DND-41 (cell line): ENCODE data around the gene SH3RF3.

ENCODE experiments used
- ATAC-seq: fragments of 200-7000 bp; cut with Tn5 transposase; 3 replicates; pipeline ENCODE4 v1.9.1; 2021; ENCODE audit warnings: low read depth; ENCODE audit not compliant: insufficient read depth
- DNase-seq: peaks from one replicate; pipeline ENCODE4 v3.0.0-alpha.2; 2020
- H2AFZ ChIP-seq: 2 replicates; pipeline ENCODE4 v1.6.0; 2012; ENCODE audit warnings: low read depth, low read length
- H3K27ac ChIP-seq: 2 replicates; pipeline ENCODE4 v1.5.1; 2012; ENCODE audit warnings: low read length, inconsistent platforms
- H3K27me3 ChIP-seq: fragments of 200-600 bp; sonication (generic); 2 replicates; pipeline ENCODE4 v1.6.0; 2012; ENCODE audit warnings: low read length, mild to moderate bottlenecking, inconsistent platforms; ENCODE audit not compliant: insufficient read depth, poor library complexity
- H3K36me3 ChIP-seq: 2 replicates; pipeline ENCODE4 v1.5.1; 2012; ENCODE audit warnings: low read length, inconsistent platforms; ENCODE audit not compliant: insufficient read depth
- H3K4me1 ChIP-seq: 2 replicates; pipeline ENCODE4 v1.5.1; 2012; ENCODE audit warnings: mild to moderate bottlenecking, low read length; ENCODE audit not compliant: insufficient read depth
- H3K4me2 ChIP-seq: 2 replicates; pipeline ENCODE4 v1.6.0; 2012; ENCODE audit warnings: mild to moderate bottlenecking, moderate library complexity, low read length, inconsistent platforms; ENCODE audit not compliant: insufficient read depth
- H3K4me3 ChIP-seq, 2 experiments: fragments of 200-600 bp in 1 of 2; shearing (Covaris generic) in 1 of 2; 2 replicates each; pipeline ENCODE4 v1.5.1; 2012 to 2016; ENCODE audit warnings: inconsistent platforms in 2 of 2, low read length in 2 of 2, mild to moderate bottlenecking in 2 of 2, low read depth in 1 of 2, moderate library complexity in 1 of 2
- H3K79me2 ChIP-seq: 2 replicates; pipeline ENCODE4 v1.6.0; 2012; ENCODE audit warnings: low read length, inconsistent platforms; ENCODE audit not compliant: insufficient read depth
- H3K9ac ChIP-seq: 2 replicates; pipeline ENCODE4 v1.6.0; 2012; ENCODE audit warnings: low read depth, mild to moderate bottlenecking, inconsistent platforms, low read length, moderate library complexity
- H3K9me3 ChIP-seq: 2 replicates; pipeline ENCODE4 v1.5.1; 2012; ENCODE audit warnings: low read length, moderate library complexity, mild to moderate bottlenecking, inconsistent platforms; ENCODE audit not compliant: insufficient read depth, severe bottlenecking
- H4K20me1 ChIP-seq: 2 replicates; pipeline ENCODE4 v1.6.0; 2012; ENCODE audit warnings: low read length; ENCODE audit not compliant: insufficient read depth
- EZH2 ChIP-seq: IDR thresholded peaks from 3 replicates; pipeline ENCODE4 v1.6.1; 2012; ENCODE audit warnings: borderline replicate concordance, low read depth, mild to moderate bottlenecking, moderate library complexity, low read length, inconsistent platforms; ENCODE audit not compliant: severe bottlenecking
- TF ChIP-seq, protein P1 (sequence below): IDR thresholded peaks from 2 replicates; pipeline ENCODE4 v1.5.1; 2012; ENCODE audit warnings: borderline replicate concordance, low read length, moderate library complexity, mild to moderate bottlenecking; ENCODE audit not compliant: poor library complexity, severe bottlenecking; ENCODE audit errors: extremely low read depth

Gene SH3RF3

DNA sequence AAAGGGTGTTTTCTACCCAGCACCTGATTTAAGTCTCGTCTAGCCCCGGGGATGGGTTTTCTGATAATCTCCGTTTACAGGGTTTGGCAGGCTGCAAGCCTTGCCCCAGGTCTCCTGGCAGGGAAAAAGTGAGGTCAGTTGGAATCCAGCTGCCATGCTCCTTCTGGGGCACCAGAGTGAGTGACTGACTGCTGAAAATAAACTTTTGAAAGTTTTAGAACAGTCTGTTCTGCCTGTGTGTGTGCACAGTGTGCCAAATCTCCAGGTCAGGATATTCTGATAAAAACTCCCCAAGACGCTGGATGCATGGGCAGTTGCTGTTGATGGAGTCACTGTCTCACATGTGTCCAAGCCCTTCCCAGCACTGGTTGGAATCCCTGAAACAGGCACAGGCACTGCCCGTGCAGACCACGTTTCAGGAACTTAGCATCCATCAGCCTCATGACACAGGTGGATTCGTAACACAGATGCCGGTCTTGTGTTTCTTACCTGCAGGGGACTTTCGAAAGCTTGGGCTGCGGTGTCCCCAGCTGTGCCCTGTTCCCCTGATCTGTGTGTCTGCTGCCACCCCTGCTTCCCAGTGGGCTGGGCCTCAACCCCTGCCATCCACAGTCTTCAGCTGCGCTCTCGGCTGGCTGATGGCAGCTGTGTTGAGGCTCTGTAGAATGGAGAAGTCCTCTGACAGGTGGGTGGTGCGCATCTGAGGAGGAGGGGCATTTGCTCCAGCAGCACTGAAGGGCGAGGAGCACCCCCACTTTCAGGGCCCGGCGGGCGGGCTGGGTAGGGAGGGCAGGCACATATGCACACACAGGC lies 65.0 kb downstream of the SH3RF3 start:
- Histone ChIP-seq H3K9me3 (no peaks in the 10 kb centered on the region), H3K4me2 (no peak overlapping the region), H3K36me3 (no peaks in the 10 kb centered on the region), H3K79me2 (no peaks in the 10 kb centered on the region), H4K20me1 (peaks cover 25% of the 10 kb centered on the region), H3K4me1 (no peaks in the 10 kb centered on the region), H2AFZ (no peak overlapping the region), H3K27me3 (peaks cover 32% of the 10 kb centered on the region), H3K9ac (no peak overlapping the region), H3K27ac (no peak overlapping the region), H3K4me3 (no peak overlapping the region)
- TF ChIP-seq EZH2: no peak
- TF ChIP-seq, protein P1, sequence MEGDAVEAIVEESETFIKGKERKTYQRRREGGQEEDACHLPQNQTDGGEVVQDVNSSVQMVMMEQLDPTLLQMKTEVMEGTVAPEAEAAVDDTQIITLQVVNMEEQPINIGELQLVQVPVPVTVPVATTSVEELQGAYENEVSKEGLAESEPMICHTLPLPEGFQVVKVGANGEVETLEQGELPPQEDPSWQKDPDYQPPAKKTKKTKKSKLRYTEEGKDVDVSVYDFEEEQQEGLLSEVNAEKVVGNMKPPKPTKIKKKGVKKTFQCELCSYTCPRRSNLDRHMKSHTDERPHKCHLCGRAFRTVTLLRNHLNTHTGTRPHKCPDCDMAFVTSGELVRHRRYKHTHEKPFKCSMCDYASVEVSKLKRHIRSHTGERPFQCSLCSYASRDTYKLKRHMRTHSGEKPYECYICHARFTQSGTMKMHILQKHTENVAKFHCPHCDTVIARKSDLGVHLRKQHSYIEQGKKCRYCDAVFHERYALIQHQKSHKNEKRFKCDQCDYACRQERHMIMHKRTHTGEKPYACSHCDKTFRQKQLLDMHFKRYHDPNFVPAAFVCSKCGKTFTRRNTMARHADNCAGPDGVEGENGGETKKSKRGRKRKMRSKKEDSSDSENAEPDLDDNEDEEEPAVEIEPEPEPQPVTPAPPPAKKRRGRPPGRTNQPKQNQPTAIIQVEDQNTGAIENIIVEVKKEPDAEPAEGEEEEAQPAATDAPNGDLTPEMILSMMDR: no peak
- DNase-seq (no peak), ATAC-seq (peak; percentile 39; the same call in 1 of the 3 replicates)

- Histone ChIP-seq H3K9me3 (no peaks in the 10 kb centered on the region), H3K4me2 (no peak overlapping the region), H3K27me3 (peaks cover 32% of the 10 kb centered on the region), H3K27ac (no peak overlapping the region), H2AFZ (no peak overlapping the region), H3K79me2 (no peaks in the 10 kb centered on the region), H3K36me3 (no peaks in the 10 kb centered on the region), H4K20me1 (peaks cover 25% of the 10 kb centered on the region), H3K4me1 (no peaks in the 10 kb centered on the region), H3K4me3 (no peak overlapping the region), H3K9ac (no peak overlapping the region)
- DNase-seq (no peak), ATAC-seq (no peak)
- TF ChIP-seq, protein P1: no peak
- TF ChIP-seq EZH2: no peak
Measured at GRCh38 chr2:109194620-109194937, 65.6 kb downstream of the SH3RF3 start.

GRCh38 chr2:109195193-109196045 lies 66.4 kb downstream of the SH3RF3 start:
- Histone ChIP-seq H3K36me3 (no peaks in the 10 kb centered on the region), H3K27me3 (peaks cover 32% of the 10 kb centered on the region), H3K27ac (no peak overlapping the region), H2AFZ (no peak overlapping the region), H3K4me3 (no peak overlapping the region), H3K79me2 (no peaks in the 10 kb centered on the region), H3K4me1 (no peaks in the 10 kb centered on the region), H3K4me2 (no peak overlapping the region), H4K20me1 (peaks cover 29% of the 10 kb centered on the region), H3K9ac (no peak overlapping the region), H3K9me3 (no peaks in the 10 kb centered on the region)
- ATAC-seq (no peak), DNase-seq (no peak)
- TF ChIP-seq, protein P1: no peak
